Astrocyte of the cerebellum (primary cell): ENCODE data around the gene FBXO8.
A peak's percentile ranks its signal among the peaks of the same experiment; 100 is the strongest.

Source experiments
- DNase-seq: peaks from one replicate; pipeline ENCODE4 v3.0.0-alpha.2; 2011; ENCODE audit warnings: low read depth
- H3K4me3 ChIP-seq: 2 replicates; pipeline ENCODE4 v1.5.1; 2011; ENCODE audit warnings: mild to moderate bottlenecking, low read depth, low read length, moderate library complexity
- CTCF ChIP-seq: IDR thresholded peaks from 2 replicates; pipeline ENCODE4 v1.5.1; 2012; ENCODE audit warnings: low read length, low read depth, moderate library complexity, mild to moderate bottlenecking; ENCODE audit errors: missing control alignments
- in situ Hi-C: cut with HindIII; loops from 2 replicates; pipeline ENCODE4 v1.10.0; 2017; ENCODE audit warnings: low sequenced_read_pairs

The FBXO8 gene

GRCh38 chr4:174222266-174222872 is 61.1 kb downstream of the FBXO8 start:
- in situ Hi-C loops = no loop called here
- DNase-seq = peak; percentile 22
- TF ChIP-seq CTCF = peak; percentile 71
- H3K4me3 ChIP-seq = no peak overlapping the region

GRCh38 chr4:174218127-174218790 is 65.2 kb downstream of the FBXO8 start:
- H3K4me3 ChIP-seq = peak overlapping the region; percentile 23
- no peak for TF ChIP-seq CTCF
- no peak for DNase-seq
- in situ Hi-C loops = no loop called here

GRCh38 chr4:174217273-174218126 is 66.0 kb downstream of the FBXO8 start:
- in situ Hi-C loops = no loop called here
- peak; percentile 79 for DNase-seq
- no peak for TF ChIP-seq CTCF
- peak overlapping the region; percentile 23 for H3K4me3 ChIP-seq

GRCh38 chr4:174216799-174217272 is 66.6 kb downstream of the FBXO8 start:
- TF ChIP-seq CTCF = no peak
- DNase-seq = no peak
- in situ Hi-C loops = no loop called here
- H3K4me3 ChIP-seq = peak overlapping the region; percentile 23

- no peak for TF ChIP-seq CTCF
- in situ Hi-C loops = no loop called here
- no peak overlapping the region for H3K4me3 ChIP-seq
- DNase-seq = no peak
Observed at GRCh38 chr4:174215961-174216680, 67.3 kb downstream of the FBXO8 start.

- in situ Hi-C loops = no loop called here
- no peak for DNase-seq
- no peak overlapping the region for H3K4me3 ChIP-seq
- TF ChIP-seq CTCF = no peak
Observed at GRCh38 chr4:174215057-174215456, 68.4 kb downstream of the FBXO8 start.
